ENCODE measurements around the gene CFAP161. TPM values are rescaled to one million over a fixed set of nuclear protein-coding genes. Genes with fewer than 3 reads are reported as not detected.

CFAP161 gene
- total RNA-seq, 2 experiments from 2014 or later, result not detected

- Mint-ChIP-seq H3K27me3 (peaks cover 3% of the 10 kb centered on the region), H3K27ac (no peak overlapping the region), H3K9me3 (no peaks in the 10 kb centered on the region), H3K36me3 (no peaks in the 10 kb centered on the region), H3K4me1 (ENCODE audit: low read depth) (peaks cover 19% of the 10 kb centered on the region), H3K4me3 (no peak overlapping the region)
- ChIA-PET CTCF (interaction anchor here (0.7 to 11.4 kb wide), 2 partner anchors 55 to 105 kb away, joined by 3 to 259 read pairs; no protein-coding TSS in a partner anchor), POLR2A (no interaction called here)
- peak; percentile 12 for DNase-seq
- intact Hi-C loops (cut with micrococcal nuclease), result no loop called here
Observed at GRCh38 chr15:81161160-81161673, 27.1 kb downstream of the CFAP161 start.

GRCh38 chr15:81161851-81162250 is 27.8 kb downstream of the CFAP161 start:
- intact Hi-C loops (cut with micrococcal nuclease), result no loop called here
- Mint-ChIP-seq H3K4me1 (ENCODE audit: low read depth) (peaks cover 19% of the 10 kb centered on the region), H3K27ac (no peak overlapping the region), H3K36me3 (no peaks in the 10 kb centered on the region), H3K4me3 (no peak overlapping the region), H3K9me3 (no peaks in the 10 kb centered on the region), H3K27me3 (peaks cover 3% of the 10 kb centered on the region)
- CTCF ChIA-PET, result interaction anchor here (11.4 kb wide), 1 partner anchor 104 kb away, joined by 259 read pairs; no protein-coding TSS in a partner anchor
- POLR2A ChIA-PET, result no interaction called here
- peak; percentile 37 for DNase-seq

GRCh38 chr15:81163961-81164800 is 30.1 kb downstream of the CFAP161 start:
- POLR2A ChIA-PET, result interaction anchor here (1.1 kb wide), 1 partner anchor 16 kb away, joined by 3 read pairs; no protein-coding TSS in a partner anchor
- no peak overlapping the region for H3K4me3 Mint-ChIP-seq

DNA sequence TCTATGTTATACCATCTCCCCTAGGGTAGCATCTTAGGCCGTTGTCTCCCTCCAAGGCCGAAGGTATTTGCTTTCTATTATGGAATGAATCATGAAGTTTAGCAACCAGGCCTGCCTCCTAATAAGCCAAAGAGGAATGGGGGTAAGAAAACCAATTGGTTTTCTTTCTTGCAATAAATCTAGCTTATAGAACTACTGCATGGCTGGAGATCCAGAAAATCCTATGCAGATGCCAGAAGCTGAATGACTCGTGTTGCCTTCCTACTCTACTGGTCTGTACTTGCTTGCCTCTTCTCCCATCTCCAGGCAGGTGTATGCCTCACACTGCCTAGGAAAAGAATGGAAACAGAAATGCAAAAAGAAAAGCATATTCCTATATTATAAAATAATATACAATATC is 31.5 kb downstream of the CFAP161 start:
- peaks cover 21% of the 10 kb centered on the region for H3K4me1 Mint-ChIP-seq (ENCODE audit: low read depth)
- POLR2A ChIA-PET, result no interaction called here
- CTCF ChIA-PET, result interaction anchor here (4.8 kb wide), 1 partner anchor 101 kb away, joined by 20 read pairs; no protein-coding TSS in a partner anchor
- H3K36me3 Mint-ChIP-seq, result no peaks in the 10 kb centered on the region
- intact Hi-C loops (cut with micrococcal nuclease), result no loop called here
- H3K9me3 Mint-ChIP-seq, result no peaks in the 10 kb centered on the region
- H3K4me3 Mint-ChIP-seq, result no peak overlapping the region
- DNase-seq, result no peak
- H3K27me3 Mint-ChIP-seq, result peaks cover 8% of the 10 kb centered on the region
- H3K27ac Mint-ChIP-seq, result no peak overlapping the region

More at GRCh38 chr15:81163961-81164800, 30.1 kb downstream of the CFAP161 start:
- CTCF ChIA-PET, result interaction anchor here (0.6 to 4.8 kb wide), 2 partner anchors 102 to 770 kb away, joined by 4 to 20 read pairs; no protein-coding TSS in a partner anchor
- intact Hi-C loops (cut with micrococcal nuclease), result no loop called here
- Mint-ChIP-seq H3K4me1 (ENCODE audit: low read depth) (peaks cover 21% of the 10 kb centered on the region), H3K36me3 (no peaks in the 10 kb centered on the region), H3K27ac (no peak overlapping the region), H3K9me3 (no peaks in the 10 kb centered on the region), H3K27me3 (peaks cover 8% of the 10 kb centered on the region)
- no peak for DNase-seq

DNA sequence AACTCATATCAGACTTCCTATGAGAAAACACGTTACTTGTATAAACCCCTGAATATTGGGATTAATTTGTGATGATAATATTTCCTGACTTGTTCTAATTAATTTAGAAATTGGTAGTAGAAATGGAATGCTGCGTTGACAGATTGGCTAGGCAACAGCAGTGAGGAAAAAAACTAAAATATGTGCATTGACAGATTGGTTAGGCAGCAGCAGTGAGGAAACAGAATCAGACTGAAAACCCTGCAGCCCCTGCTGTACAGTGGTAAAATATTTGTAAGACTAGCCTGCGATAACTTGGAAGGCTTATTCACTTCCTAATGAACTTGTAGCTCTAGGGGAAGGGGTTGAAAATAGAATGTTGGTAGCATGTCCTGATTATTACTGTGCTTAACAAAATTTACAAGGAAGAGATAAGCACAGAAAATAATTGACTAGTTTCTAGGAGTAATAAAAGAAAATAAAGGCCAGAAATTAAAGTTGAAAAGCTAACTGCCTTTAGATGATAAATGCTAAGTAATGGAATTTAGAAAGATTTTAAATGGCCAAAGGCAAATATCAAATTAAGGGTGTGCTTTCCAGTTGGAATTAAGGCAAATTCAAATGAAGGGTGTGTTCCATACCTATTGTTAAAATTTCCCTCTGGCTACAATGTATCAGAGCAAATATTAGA is 32.7 kb downstream of the CFAP161 start:
- H3K36me3 Mint-ChIP-seq, result no peaks in the 10 kb centered on the region
- peaks cover 14% of the 10 kb centered on the region for H3K27me3 Mint-ChIP-seq
- no peak overlapping the region for H3K4me3 Mint-ChIP-seq
- CTCF ChIA-PET, result interaction anchor here (4.8 kb wide), 1 partner anchor 99 kb away, joined by 20 read pairs; no protein-coding TSS in a partner anchor
- peaks cover 10% of the 10 kb centered on the region for H3K4me1 Mint-ChIP-seq (ENCODE audit: low read depth)
- no peaks in the 10 kb centered on the region for H3K9me3 Mint-ChIP-seq
- POLR2A ChIA-PET, result no interaction called here
- intact Hi-C loops (cut with micrococcal nuclease), result no loop called here
- H3K27ac Mint-ChIP-seq, result no peak overlapping the region
- DNase-seq, result no peak

DNA sequence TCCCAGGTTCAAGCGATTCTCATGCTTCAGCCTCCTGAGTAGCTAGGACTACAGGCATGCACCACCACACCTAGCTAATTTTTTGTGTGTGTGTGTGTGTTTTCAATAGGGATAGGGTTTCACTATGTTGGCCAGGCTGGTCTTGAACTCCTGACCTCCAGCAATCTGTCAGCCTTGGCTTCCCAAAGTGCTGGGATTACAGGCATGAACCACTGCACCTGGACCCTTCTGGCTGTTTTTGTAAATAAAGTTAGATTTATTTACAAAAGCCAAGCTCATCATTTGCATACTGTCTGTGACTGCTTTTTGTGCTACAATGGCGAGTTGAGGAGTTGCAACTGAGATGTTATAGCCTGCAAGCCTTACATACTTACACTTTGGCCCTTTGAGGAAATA is 34.1 kb downstream of the CFAP161 start:
- intact Hi-C loops (cut with micrococcal nuclease), result no loop called here
- Mint-ChIP-seq H3K36me3 (no peaks in the 10 kb centered on the region), H3K9me3 (no peaks in the 10 kb centered on the region), H3K4me1 (ENCODE audit: low read depth) (peaks cover 2% of the 10 kb centered on the region), H3K4me3 (no peak overlapping the region), H3K27ac (no peak overlapping the region), H3K27me3 (peaks cover 11% of the 10 kb centered on the region)
- CTCF ChIA-PET, result interaction anchor here (0.6 to 1.7 kb wide), 3 partner anchors 13 to 763 kb away, joined by 4 to 7 read pairs (median 4); no protein-coding TSS in a partner anchor
- POLR2A ChIA-PET, result interaction anchor here (0.6 kb wide), 1 partner anchor 340 kb away, joined by 3 read pairs; no protein-coding TSS in a partner anchor
- DNase-seq, result no peak

DNA sequence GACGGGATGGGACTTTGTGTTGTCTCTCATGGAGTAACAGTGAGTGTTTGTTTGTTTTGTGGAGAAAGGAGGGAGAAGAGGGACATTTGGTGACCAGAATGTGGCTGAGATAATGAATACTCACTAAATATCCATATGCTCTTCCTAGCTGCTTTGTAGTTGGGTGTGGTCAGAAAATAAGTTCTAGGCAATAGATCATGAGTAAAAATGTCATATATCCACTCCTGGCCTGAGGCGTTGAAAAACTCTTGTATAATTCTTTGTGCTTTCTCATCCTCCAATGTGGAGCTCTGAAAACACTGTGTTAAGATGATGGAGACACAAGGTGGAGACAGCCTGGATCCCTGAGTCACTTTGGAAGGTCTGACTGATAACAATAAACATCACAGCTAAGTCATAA is 34.6 kb downstream of the CFAP161 start:
- POLR2A ChIA-PET, result interaction anchor here (0.6 kb wide), 1 partner anchor 340 kb away, joined by 3 read pairs; no protein-coding TSS in a partner anchor
- intact Hi-C loops (cut with micrococcal nuclease), result no loop called here
- Mint-ChIP-seq H3K27me3 (peaks cover 11% of the 10 kb centered on the region), H3K27ac (no peak overlapping the region), H3K4me3 (no peak overlapping the region), H3K9me3 (no peaks in the 10 kb centered on the region), H3K36me3 (no peaks in the 10 kb centered on the region), H3K4me1 (ENCODE audit: low read depth) (peaks cover 2% of the 10 kb centered on the region)
- CTCF ChIA-PET, result interaction anchor here (0.6 to 1.7 kb wide), 3 partner anchors 13 to 763 kb away, joined by 4 to 7 read pairs (median 4); no protein-coding TSS in a partner anchor
- no peak for DNase-seq

DNA sequence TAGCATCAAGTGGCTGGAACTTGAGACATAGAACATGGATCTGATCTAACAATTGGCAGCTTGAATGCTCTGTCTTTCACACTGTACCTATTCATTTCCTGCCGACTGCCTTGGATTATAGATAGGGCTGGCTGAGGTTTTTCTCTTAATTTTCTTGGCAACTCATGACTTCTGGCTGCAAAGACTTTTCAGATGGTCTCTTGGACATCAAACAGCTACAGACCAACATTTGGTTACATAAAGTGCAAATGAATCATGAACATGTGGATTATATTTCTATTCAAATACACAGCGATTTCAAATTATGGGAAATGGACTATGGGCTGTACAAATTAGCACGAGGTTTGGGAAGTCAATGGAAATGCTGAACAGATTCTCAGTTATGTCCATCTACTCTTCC is 36.4 kb downstream of the CFAP161 start:
- intact Hi-C loops (cut with micrococcal nuclease), result no loop called here
- DNase-seq, result no peak
- ChIA-PET POLR2A (no interaction called here), CTCF (no interaction called here)
- H3K4me3 Mint-ChIP-seq, result no peak overlapping the region
- no peaks in the 10 kb centered on the region for H3K36me3 Mint-ChIP-seq
- H3K9me3 Mint-ChIP-seq, result no peaks in the 10 kb centered on the region
- H3K27me3 Mint-ChIP-seq, result peaks cover 11% of the 10 kb centered on the region
- H3K27ac Mint-ChIP-seq, result no peak overlapping the region
- H3K4me1 Mint-ChIP-seq (ENCODE audit: low read depth), result peaks cover 2% of the 10 kb centered on the region

GRCh38 chr15:81171286-81171685 is 37.2 kb downstream of the CFAP161 start:
- Mint-ChIP-seq H3K27ac (no peak overlapping the region), H3K27me3 (peaks cover 11% of the 10 kb centered on the region), H3K4me3 (no peak overlapping the region), H3K36me3 (no peaks in the 10 kb centered on the region), H3K4me1 (ENCODE audit: low read depth) (peaks cover 2% of the 10 kb centered on the region), H3K9me3 (no peaks in the 10 kb centered on the region)
- DNase-seq, result no peak
- POLR2A ChIA-PET, result no interaction called here
- intact Hi-C loops (cut with micrococcal nuclease), result no loop called here
- CTCF ChIA-PET, result no interaction called here

GRCh38 chr15:81174125-81174791 is 40.2 kb downstream of the CFAP161 start:
- no peak for DNase-seq
- Mint-ChIP-seq H3K36me3 (no peaks in the 10 kb centered on the region), H3K4me3 (no peak overlapping the region), H3K9me3 (no peaks in the 10 kb centered on the region), H3K4me1 (ENCODE audit: low read depth) (no peaks in the 10 kb centered on the region), H3K27me3 (peaks cover 9% of the 10 kb centered on the region), H3K27ac (no peak overlapping the region)
- ChIA-PET POLR2A (no interaction called here), CTCF (interaction anchor here (1.1 to 1.6 kb wide), 2 partner anchors 19 to 92 kb away, joined by 3 to 4 read pairs; no protein-coding TSS in a partner anchor)
- intact Hi-C loops (cut with micrococcal nuclease), result no loop called here

GRCh38 chr15:81174792-81175327 is 40.8 kb downstream of the CFAP161 start:
- intact Hi-C loops (cut with micrococcal nuclease), result no loop called here
- peaks cover 9% of the 10 kb centered on the region for H3K27me3 Mint-ChIP-seq
- POLR2A ChIA-PET, result no interaction called here
- no peaks in the 10 kb centered on the region for H3K4me1 Mint-ChIP-seq (ENCODE audit: low read depth)
- CTCF ChIA-PET, result interaction anchor here (1.1 to 1.6 kb wide), 2 partner anchors 19 to 91 kb away, joined by 3 to 4 read pairs; no protein-coding TSS in a partner anchor
- no peak overlapping the region for H3K4me3 Mint-ChIP-seq
- no peak overlapping the region for H3K27ac Mint-ChIP-seq
- DNase-seq, result no peak
- H3K36me3 Mint-ChIP-seq, result no peaks in the 10 kb centered on the region
- no peaks in the 10 kb centered on the region for H3K9me3 Mint-ChIP-seq

Measured in activated CD4-positive, alpha-beta memory T cell treated with anti-CD3 and anti-CD28 coated beads for 36 hours (primary cell).